HEK293 (cell line): ENCODE measurements around the gene UTP25.

ENCODE experiments used
- CTCF ChIA-PET: fragments of 350-600 bp; formaldehyde crosslinking; extraction: SDS; loops from one replicate; lab custom pipeline; 2021; ENCODE audit warnings: antibody characterized with exemption; lab: Yijun Ruan, JAX
- POLR2A ChIA-PET: fragments of 300-600 bp; formaldehyde crosslinking; extraction: SDS; loops from one replicate; lab custom pipeline; 2020; ENCODE audit warnings: antibody characterized with exemption, inconsistent platforms; lab: Yijun Ruan, JAX
- H3K27ac ChIP-seq: fragments of 200-500 bp; sonication (Bioruptor generic); 2 replicates; pipeline ENCODE4 v1.5.1; 2014; ENCODE audit warnings: low read depth, low read length, control low read depth, inconsistent platforms; ENCODE audit errors: extremely low read depth
- H3K36me3 ChIP-seq, 2 experiments: fragments of 200-500 bp in 1 of 2; sonication (Bioruptor generic) in 1 of 2; 1 replicate in 1 of 2; 2 replicates in 1 of 2; pipeline ENCODE4 v1.5.1; 2014 to 2017; ENCODE audit warnings: inconsistent platforms in 2 of 2, low read length in 2 of 2; ENCODE audit not compliant: control insufficient read depth in 2 of 2, insufficient read depth in 1 of 2
- H3K4me1 ChIP-seq: fragments of 200-500 bp; sonication (Bioruptor generic); 2 replicates; pipeline ENCODE4 v1.5.1; 2014; ENCODE audit warnings: mild to moderate bottlenecking, low read length, inconsistent platforms; ENCODE audit not compliant: control insufficient read depth, insufficient read depth
- H3K4me3 ChIP-seq: 2 replicates; pipeline ENCODE4 v1.5.1; 2011; ENCODE audit warnings: low read depth, mild to moderate bottlenecking, control low read depth, low read length, moderate library complexity
- H3K9me3 ChIP-seq: fragments of 200-500 bp; sonication (Bioruptor generic); 2 replicates; pipeline ENCODE4 v1.5.1; 2014; ENCODE audit warnings: low read depth, low read length, inconsistent platforms; ENCODE audit not compliant: control insufficient read depth, insufficient read depth
- BCL11B ChIP-seq: fragments of 450-650 bp; formaldehyde crosslinking; IDR thresholded peaks from 2 replicates; pipeline ENCODE4 v1.5.1; 2016; ENCODE audit warnings: low read depth, missing biosample characterization, missing genetic modification characterization
- EGR2 ChIP-seq: fragments of 450-650 bp; formaldehyde crosslinking; IDR thresholded peaks from 2 replicates; pipeline ENCODE4 v1.5.1; 2016; ENCODE audit warnings: low read depth, missing biosample characterization, missing genetic modification characterization
- GLI2 ChIP-seq: fragments of 450-650 bp; formaldehyde crosslinking; IDR thresholded peaks from 2 replicates; pipeline ENCODE4; 2017; ENCODE audit warnings: missing biosample characterization, missing genetic modification characterization, low read depth, borderline replicate concordance
- KLF10 ChIP-seq: fragments of 450-650 bp; IDR thresholded peaks from 2 replicates; pipeline ENCODE4 v1.5.1; 2018; ENCODE audit warnings: missing biosample characterization, mild to moderate bottlenecking, missing genetic modification characterization
- PRDM6 ChIP-seq: fragments of 450-650 bp; formaldehyde crosslinking; IDR thresholded peaks from 2 replicates; pipeline ENCODE4 v1.5.1; 2017; ENCODE audit warnings: missing biosample characterization, missing genetic modification characterization
- SCRT2 ChIP-seq: fragments of 450-650 bp; formaldehyde crosslinking; IDR thresholded peaks from 2 replicates; pipeline ENCODE4 v1.5.1; 2016; ENCODE audit warnings: missing biosample characterization, missing genetic modification characterization
- TRIM28 ChIP-seq: IDR thresholded peaks from 2 replicates; pipeline ENCODE4 v1.6.1; 2011; ENCODE audit warnings: low read length, control low read depth, borderline replicate concordance
- WT1 ChIP-seq: fragments of 450-650 bp; formaldehyde crosslinking; IDR thresholded peaks from 2 replicates; pipeline ENCODE4 v1.5.1; 2016; ENCODE audit warnings: missing biosample characterization, missing genetic modification characterization
- ZNF248 ChIP-seq: fragments of 450-650 bp; formaldehyde crosslinking; IDR thresholded peaks from 2 replicates; pipeline ENCODE4 v1.5.1; 2017; ENCODE audit warnings: missing biosample characterization, missing genetic modification characterization
- ZNF335 ChIP-seq: fragments of 450-650 bp; formaldehyde crosslinking; conservative IDR thresholded peaks from 2 replicates; pipeline ENCODE4 v1.5.1; 2016; ENCODE audit warnings: missing biosample characterization, missing genetic modification characterization
- ZNF341 ChIP-seq: fragments of 450-650 bp; formaldehyde crosslinking; IDR thresholded peaks from 2 replicates; pipeline ENCODE4; 2016; ENCODE audit warnings: low read depth, missing biosample characterization, missing genetic modification characterization
- ZNF37A ChIP-seq: fragments of 450-650 bp; IDR thresholded peaks from 2 replicates; pipeline ENCODE4 v1.5.1; 2018; ENCODE audit warnings: missing biosample characterization, missing genetic modification characterization
- ZNF596 ChIP-seq: fragments of 450-650 bp; IDR thresholded peaks from 2 replicates; pipeline ENCODE4 v1.5.0; 2018; ENCODE audit warnings: missing biosample characterization, mild to moderate bottlenecking, missing genetic modification characterization, moderate library complexity
- ZNF707 ChIP-seq: fragments of 450-650 bp; formaldehyde crosslinking; IDR thresholded peaks from 2 replicates; pipeline ENCODE4 v1.5.1; 2016; ENCODE audit warnings: missing biosample characterization, missing genetic modification characterization
- ZSCAN4 ChIP-seq: fragments of 450-650 bp; formaldehyde crosslinking; IDR thresholded peaks from 2 replicates; pipeline ENCODE4 v1.5.1; 2017; ENCODE audit warnings: missing biosample characterization, missing genetic modification characterization

The UTP25 gene

GRCh38 chr1:209786146-209786545, 41.6 kb upstream of the UTP25 start:
- TF ChIP-seq GLI2 (tag by site-specific recombination) (no peak), PRDM6 (no peak), ZNF341 (tag by site-specific recombination) (no peak), ZNF707 (tag by site-specific recombination) (no peak), EGR2 (tag by site-specific recombination) (no peak), ZNF335 (tag by site-specific recombination) (no peak), ZNF37A (tag by site-specific recombination) (no peak)
- Histone ChIP-seq H3K9me3 (no peaks in the 10 kb centered on the region), H3K4me1 (no peaks in the 10 kb centered on the region), H3K36me3 (peaks cover 0 to 20% of the 10 kb centered on the region in 2 experiments; a peak in 2 of 3 replicates), H3K4me3 (no peak overlapping the region), H3K27ac (no peak overlapping the region)
- CTCF ChIA-PET = interaction anchor here (0.6 to 1.1 kb wide), 4 partner anchors 13 to 269 kb away, joined by 3 read pairs; partner anchors contain the start of gene UTP25
- POLR2A ChIA-PET = no interaction called here

- Histone ChIP-seq H3K4me1 (no peaks in the 10 kb centered on the region), H3K27ac (no peak overlapping the region), H3K36me3 (peaks cover 0 to 9% of the 10 kb centered on the region in 2 experiments; a peak in 2 of 3 replicates), H3K4me3 (no peak overlapping the region), H3K9me3 (no peaks in the 10 kb centered on the region)
- ChIA-PET CTCF (interaction anchor here (0.9 to 1.7 kb wide), 2 partner anchors 10 to 35 kb away, joined by 4 read pairs; no protein-coding TSS in a partner anchor), POLR2A (interaction anchor here (0.6 to 1.3 kb wide), 2 partner anchors 18 to 28 kb away, joined by 3 read pairs; partner anchors contain the start of gene IRF6)
- TF ChIP-seq TRIM28 (no peak), KLF10 (tag by site-specific recombination) (no peak), BCL11B (tag by site-specific recombination) (no peak), ZNF248 (tag by site-specific recombination) (no peak), ZNF37A (tag by site-specific recombination) (no peak)
These were observed 40.2 kb upstream of the UTP25 start for GRCh38 chr1:209787551-209787950.

GRCh38 chr1:209789245-209789644, 38.5 kb upstream of the UTP25 start:
- no peaks in the 10 kb centered on the region; a peak in 1 of 3 replicates for H3K36me3 ChIP-seq
- no peak overlapping the region for H3K4me3 ChIP-seq
- ChIA-PET POLR2A (no interaction called here), CTCF (interaction anchor here (0.6 kb wide), 1 partner anchor 239 kb away, joined by 3 read pairs; no protein-coding TSS in a partner anchor)
- H3K27ac ChIP-seq = no peak overlapping the region
- no peaks in the 10 kb centered on the region for H3K4me1 ChIP-seq
- TF ChIP-seq ZSCAN4 (tag by site-specific recombination) = 0 out of 2 replicates have a peak, but pooled peaks have one; percentile 19
- no peak for TF ChIP-seq ZNF596 (tag by site-specific recombination)
- H3K9me3 ChIP-seq = no peaks in the 10 kb centered on the region

GRCh38 chr1:209790286-209791193, 37.2 kb upstream of the UTP25 start:
- Histone ChIP-seq H3K4me3 (no peak overlapping the region), H3K4me1 (no peaks in the 10 kb centered on the region), H3K36me3 (no peaks in the 10 kb centered on the region; a peak in 1 of 3 replicates), H3K27ac (no peak overlapping the region), H3K9me3 (no peaks in the 10 kb centered on the region)
- POLR2A ChIA-PET = no interaction called here
- TF ChIP-seq WT1 (tag by site-specific recombination) (no peak), SCRT2 (peak; percentile 34; the same call in 1 of the 2 replicates)
- CTCF ChIA-PET = interaction anchor here (2.4 kb wide), 1 partner anchor 33 kb away, joined by 9 read pairs; no protein-coding TSS in a partner anchor
